GM18951 (cell line): ENCODE measurements around the gene NUP62.
"Not testable (repeated sequence)": the region's sequence is repeated elsewhere in the genome, so short reads cannot be mapped to it uniquely, and the experiment has no call there.

Source experiments
- POLR2A ChIP-seq: IDR thresholded peaks from 4 replicates; pipeline ENCODE4 v1.6.1; 2011; ENCODE audit warnings: mild to moderate bottlenecking; ENCODE audit not compliant: insufficient read length, insufficient read depth; ENCODE audit errors: extremely low read depth
- in situ Hi-C: fragments of 300-500 bp; cut with MboI; formaldehyde crosslinking; loops from one replicate; pipeline ENCODE4 v1.12.0; 2022; ENCODE audit warnings: low sequenced_read_pairs, mixed read lengths, inconsistent platforms; ENCODE audit not compliant: unreplicated experiment

The NUP62 gene

DNA sequence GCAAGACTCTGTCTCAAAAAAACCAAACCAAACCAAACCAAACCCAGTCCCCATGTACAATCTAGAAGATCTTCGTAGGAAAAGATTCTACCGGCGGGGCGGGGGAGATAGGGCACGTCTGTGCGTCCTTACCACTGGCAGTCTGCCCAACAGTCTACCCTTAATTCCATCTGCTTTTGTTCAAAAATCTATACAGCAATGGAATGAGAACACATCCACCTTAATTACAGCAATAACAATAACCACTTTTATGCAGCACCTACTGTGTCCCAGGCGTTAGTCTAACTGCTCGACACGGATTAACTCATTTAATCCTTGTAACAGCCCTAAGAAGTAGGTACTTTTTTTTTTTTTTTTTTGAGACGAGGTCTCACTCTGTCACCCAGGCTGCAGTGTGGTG lies 2.8 kb downstream of the NUP62 start:
- in situ Hi-C loops, result no loop called here
- TF ChIP-seq POLR2A, result no peak

DNA sequence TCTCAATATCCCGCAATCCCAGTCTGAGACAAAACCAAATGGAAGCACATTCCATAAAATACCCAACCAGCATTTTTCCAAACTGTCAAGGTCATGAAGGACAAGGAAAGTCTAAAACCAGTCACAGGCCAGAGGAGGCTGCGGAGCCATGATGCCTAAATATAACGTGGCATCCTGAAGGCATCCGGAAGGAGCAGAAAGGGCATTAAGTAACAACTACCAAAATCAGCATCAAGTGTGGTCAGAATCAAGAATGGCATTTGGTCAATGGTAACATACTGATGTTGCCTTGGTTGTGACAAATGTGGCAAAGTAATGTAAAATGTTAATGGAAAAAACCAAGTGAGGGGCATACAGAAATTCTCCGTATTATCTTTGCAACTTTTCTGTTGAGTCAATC lies 3.8 kb downstream of the NUP62 start:
- no peak for TF ChIP-seq POLR2A
- in situ Hi-C loops, result no loop called here

DNA sequence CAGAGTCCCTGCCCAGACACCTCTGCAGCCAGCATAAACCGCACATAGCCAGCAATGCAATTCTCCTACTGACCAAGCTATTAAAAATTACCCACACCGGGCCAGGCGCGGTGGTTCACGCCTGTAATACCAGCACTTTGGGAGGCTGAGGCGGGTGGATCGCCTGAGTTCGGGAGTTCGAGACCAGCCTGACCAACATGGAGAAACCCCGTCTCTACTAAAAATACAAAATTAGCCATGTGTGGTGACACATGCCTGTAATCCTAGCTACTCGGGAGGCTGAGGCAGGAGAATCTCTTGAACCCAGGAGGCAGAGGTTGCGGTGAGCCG lies 4.5 kb downstream of the NUP62 start:
- in situ Hi-C loops, result not testable (repeated sequence)

DNA sequence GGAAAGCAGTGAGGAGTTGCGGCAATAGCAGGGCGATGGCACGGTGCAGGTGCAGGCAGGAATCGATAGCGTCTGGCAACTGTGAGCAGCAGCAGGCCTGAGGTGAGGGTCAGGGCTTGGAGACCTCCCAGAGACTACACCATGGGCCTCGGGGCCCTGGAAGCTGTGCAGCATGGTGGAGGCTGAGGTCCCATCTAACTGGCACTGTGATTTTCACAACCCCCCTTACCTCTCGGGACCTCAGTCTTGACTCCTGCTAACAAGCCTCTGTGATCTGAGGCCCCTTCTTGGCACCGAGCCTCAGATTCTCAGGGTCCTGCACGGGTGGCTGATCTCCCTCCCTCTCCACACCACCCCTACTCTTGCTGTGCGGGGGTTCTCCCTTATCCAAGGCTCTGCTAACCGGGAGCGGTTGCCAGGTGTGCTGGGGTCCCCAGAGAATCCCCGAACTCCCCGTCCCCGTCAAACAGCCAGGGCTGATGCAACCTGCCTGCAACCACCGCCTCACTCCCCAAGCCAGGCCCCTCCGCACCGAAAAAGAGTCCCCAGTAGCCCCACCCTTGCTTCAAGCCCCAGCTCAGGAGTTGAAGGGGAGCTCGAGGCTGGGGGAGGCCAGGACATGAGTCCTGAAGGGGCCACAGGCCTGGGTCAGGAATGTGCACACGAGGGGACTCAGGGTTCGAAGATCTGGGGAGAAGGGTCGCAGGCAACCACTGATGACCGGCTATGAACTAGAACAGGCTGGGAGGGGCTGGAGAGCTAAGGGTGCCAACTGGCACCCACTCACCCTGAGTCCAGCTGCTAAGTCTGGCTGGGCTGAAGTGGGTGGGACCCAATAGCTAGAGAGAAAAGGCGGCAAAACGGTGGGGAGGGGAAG lies 5.1 kb downstream of the NUP62 start:
- no peak for TF ChIP-seq POLR2A
- in situ Hi-C loops, result no loop called here

DNA sequence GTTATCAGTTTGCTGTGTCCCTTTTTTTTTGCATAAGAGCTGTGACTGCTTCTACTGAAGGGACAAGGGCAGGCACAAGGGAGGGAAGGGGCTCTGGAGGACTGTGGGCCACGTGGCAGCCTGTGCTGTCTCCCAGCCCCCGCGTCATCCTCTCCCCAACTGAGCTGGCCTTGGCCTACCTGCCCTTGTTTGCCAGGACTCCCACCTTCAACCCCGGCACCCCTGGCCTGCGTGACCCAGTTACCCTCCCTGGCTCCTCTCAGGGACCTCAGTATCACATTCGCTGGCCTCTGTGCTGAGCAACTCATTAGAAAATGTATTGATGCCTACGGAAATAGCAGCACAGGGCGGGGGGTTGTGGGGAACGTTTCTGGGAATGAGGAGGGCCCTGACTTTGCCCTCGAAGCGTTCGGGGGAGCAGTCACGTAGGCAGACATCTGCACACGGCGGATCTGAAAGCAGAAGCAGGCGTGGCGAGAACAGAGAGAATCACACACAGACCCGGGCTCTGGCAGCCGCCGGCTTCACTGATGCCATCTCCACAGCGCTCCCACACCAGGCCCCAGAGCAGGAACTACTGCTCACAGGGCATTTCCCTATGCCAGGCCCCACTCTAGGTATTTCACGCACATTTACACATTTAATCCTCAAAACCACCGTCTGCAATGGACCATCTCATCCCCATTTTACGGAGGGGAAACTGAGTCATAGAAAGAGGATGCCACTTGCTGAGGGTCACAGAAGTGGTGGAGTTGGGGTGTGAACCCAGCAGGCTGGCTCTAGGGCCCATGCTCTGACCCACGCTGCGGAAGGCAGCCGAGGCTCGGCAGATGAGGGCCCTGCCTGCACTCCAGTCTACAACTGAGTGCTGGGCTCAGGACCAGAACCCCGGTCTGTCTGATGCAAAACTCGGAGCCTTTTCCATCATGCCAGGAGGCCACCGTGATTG lies 6.0 kb downstream of the NUP62 start:
- in situ Hi-C loops, result no loop called here
- no peak for TF ChIP-seq POLR2A

DNA sequence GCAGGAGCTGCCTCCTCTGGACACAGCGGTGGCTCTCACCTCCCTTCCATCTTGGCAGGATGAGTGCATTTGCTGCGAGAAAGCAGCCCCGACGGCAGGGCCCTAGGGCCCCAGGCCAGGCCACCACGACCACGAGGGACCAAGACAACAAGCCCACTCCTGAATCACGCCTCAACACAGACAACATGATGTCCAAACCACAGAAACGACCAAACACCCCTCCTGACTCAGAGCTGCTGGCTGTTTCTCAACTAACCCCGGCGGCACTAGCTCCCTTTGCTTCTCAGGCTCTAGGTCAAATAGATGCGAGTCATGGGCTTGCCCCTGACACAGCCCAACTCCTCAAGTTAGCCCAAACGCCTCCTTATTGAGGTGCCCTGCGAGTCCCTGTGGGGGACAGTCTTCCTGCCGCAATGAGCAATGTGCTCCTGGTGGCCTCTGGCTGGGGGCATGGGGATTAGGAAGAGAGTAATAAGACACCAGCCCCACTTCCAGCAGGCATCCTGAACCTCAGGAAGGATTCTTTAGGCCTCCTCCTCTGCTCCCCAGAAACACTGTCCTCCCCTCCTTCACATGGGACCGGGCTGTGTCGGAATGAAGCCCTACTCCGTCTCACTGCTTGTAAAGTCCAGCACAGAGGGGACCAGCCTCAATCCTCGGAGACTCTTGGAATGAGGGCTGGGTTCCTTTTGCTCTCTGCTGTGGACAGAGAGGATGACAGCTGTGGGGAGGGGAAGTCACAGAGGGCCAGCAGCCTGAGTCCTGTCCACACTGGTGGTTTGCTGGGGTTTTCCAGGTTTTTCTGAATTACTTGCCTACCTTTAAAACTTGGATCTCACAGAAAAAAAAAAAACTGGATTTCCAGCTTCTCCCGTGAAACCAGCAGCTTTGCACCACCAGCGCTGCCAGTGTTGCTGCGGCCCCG lies 7.2 kb downstream of the NUP62 start:
- in situ Hi-C loops, result no loop called here
- TF ChIP-seq POLR2A, result no peak

DNA sequence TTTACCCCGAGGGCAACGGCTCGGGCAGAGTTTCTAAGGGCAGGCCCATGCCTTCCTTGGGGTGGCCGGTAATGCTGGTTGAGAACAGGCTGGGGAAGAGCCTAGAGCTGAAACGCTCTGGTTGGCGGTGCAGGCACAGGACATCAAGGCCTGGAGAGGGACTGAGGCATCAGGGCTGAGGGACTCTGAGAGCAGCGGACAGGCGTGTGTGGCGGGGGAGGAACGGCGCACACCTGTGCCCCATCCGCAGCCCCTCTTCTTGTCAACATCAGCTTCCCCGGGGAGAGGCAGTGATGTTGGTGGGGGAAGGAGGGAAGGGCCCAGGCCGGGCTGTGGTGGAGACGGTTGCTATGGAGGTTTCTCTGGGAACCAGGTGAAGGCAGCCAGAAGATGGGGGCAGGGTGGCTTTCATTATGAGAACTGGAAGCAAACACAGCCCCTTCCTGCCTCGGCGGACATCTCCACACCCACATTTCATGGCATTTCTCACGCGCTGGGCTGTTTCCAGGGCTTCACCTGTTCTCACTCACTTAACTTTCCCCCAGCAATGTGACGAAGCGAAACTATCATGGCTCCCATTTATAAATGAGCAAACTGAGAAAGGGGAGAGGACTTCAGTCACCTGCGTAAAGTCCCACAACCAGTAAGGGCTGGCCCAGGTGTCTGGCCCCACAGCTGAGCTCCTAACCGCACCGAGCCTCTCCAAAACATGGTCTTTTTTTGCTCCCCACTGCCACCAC lies 8.5 kb downstream of the NUP62 start:
- in situ Hi-C loops, result no loop called here
- TF ChIP-seq POLR2A, result no peak

DNA sequence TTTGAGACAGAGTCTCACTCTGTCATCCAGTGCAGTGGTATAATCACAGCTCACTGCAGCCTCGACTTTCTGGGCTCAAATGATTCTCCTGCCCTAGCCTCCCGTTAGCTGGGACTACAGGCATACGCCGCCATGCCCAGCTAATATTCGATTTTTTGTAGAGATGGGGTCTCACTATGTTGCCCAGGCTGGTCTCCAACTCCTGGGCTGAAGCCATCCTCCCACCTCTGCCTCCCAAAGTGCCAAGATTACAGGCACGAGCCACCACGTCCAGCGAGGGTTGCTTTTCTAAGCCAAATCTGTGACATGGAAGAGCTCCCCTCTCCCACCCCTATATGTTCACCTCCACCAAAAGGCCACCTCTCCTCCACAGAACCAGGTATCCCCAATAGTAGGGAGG lies 11.2 kb downstream of the NUP62 start:
- in situ Hi-C loops, result no loop called here

DNA sequence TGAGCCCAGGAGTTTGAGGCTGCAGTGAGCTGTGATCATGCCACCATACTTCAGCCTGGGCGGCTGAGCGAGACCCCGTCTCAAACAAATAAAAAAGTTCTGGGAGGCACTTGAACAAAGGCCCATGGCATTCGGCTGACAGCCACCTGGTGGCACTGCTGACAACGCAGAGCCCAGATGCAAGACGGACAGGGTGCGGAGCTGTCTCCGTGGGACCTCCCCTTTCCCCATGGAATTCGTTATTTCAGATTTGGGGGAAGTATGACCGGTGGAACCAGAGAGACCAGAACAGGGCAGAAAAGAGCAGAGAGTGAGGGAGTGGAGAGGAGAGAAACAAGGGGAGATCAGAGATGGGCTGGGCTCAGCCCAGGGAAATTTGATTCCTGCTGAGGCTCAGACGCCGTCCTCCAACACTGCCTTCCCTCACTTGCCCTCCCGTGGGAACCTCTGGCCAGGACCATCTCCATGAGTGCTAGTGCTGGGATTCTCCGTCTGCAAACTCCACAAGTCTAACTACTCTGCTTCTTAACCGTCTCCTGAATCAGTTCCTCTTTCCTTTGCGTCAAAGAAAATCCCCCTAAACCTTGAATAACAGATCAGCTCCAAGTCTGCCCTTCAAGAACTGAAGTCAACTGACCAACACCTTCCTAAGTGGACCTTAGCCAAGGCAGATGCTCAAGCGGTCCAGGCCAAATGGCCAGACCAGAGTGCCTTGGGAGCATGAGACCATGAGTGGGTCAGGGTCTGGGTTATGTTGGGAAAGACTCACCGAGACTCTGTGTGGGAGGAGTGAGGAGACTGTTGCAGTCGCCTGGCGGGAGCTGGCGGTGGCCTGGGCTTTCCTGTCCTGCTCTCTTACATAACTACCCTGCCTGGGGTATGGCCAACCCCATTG lies 12.2 kb downstream of the NUP62 start:
- in situ Hi-C loops, result no loop called here
- no peak for TF ChIP-seq POLR2A

More for the DNA sequence above, 11.2 kb downstream of the NUP62 start:
- no peak for TF ChIP-seq POLR2A

DNA sequence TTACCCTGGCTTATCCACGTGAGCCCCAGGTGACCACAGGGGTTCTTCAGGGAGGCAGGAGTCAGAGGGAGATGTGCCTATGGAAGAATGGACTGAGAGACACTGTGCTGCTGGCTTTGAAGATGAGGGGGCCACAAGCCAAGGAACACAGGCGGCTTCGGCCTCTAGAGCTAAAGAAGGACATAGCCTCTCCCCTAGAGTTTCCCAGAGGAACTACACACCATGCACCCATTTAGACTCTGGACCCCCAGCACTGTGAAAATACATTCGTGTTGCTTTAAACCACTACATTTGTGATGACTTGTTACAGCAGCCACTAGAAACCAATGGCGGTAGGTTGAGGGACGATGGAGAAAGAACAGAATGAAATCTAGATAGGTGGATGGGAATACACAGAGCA lies 14.0 kb downstream of the NUP62 start:
- TF ChIP-seq POLR2A, result no peak
- in situ Hi-C loops, result no loop called here

DNA sequence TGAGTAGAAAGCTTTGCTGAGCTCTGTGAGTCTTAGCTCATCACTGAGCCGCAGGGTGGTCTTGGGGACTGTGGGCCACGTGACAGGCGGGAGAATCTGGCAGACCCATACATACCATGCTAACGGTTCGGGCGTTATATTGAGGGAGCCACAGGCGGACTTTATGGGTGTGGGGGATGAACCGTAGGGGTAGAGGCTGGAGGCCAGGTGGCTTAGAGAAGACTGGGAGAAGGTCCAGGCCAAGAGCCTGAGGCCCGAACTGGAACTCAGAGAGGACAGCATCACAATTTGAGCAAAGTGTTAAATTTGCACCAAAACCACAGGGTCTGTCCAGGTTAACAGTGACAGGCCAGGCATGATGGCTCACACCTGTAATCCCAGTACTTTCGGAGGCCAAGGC lies 15.6 kb downstream of the NUP62 start:
- in situ Hi-C loops, result no loop called here
- TF ChIP-seq POLR2A, result no peak
